ENCODE results near the gene CCR5AS.

Gene CCR5AS

GRCh38 chr3:46321461-46322104 is 85.3 kb downstream of the CCR5AS start:
- in situ Hi-C loops (cut with MboI; ENCODE audit: low sequenced_read_pairs): no loop called here

DNA sequence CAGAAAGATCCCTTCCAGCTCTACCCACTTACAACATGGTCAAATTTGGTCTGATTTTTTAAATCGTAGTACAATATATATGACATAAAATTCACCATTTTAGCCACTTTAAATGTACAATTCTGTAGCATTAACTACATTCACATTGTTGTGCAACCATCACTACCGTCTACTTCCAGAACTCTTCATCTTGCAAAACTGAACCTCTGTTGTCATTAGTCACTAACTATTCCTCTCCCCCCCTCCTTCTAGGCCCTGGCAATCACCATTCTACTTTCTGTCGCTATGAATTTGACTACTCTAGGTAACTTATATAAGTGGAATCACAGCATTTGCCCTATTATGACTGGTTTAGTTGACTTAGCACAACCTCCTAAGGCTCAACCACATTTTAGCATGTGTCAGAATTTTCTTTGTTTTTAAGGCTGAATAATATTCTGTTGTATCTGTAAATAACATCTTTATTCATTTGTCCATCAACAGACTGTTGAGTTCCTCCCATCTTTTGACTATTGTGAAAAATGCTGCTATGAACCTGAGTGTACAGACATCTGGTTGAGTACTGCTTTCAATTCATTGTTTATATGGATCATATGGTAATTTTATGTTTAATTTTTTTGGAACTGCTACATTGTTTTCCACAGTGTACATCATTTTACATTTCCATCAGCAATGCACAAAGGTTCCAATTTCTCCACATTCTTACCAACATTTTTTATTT is 88.5 kb downstream of the CCR5AS start:
- in situ Hi-C loops (cut with MboI; ENCODE audit: low sequenced_read_pairs): no loop called here

DNA sequence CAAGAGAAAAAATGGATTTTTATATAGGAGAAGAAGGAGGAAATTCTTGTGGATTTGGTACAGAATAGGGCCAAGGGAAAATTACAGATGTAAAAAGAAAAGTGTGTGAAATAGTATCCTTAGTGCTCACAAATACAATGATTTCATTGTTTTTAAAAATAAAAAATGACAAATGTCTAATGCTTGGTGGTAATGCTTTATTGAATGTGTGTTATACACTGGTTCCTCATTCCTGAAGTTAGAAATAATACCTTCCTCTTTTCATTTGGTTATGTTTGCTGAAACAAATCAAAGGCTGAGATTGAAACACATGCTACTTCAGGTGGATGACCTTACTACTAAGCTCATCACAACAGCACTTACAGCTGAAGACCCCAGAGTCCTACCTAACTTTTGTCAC is 90.7 kb downstream of the CCR5AS start:
- in situ Hi-C loops (cut with MboI; ENCODE audit: low sequenced_read_pairs): no loop called here

DNA sequence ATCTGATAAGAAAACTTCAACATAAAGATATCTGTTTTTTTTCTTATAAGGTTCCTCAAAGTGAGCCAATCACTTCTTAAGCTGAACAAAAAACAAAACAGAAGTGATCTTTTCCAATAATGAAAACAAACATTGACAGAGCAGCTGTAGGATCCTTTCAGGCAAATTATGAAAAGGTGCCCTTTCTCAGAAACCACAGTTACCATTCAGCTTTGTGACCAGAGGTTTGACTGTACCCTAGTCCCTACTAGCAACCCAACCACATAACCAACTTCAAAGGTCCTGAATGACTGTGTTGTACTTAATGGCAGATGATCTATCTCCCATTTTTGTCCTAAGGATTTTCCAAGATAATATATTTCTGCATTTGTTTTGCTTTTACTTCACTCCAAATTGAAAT is 92.3 kb downstream of the CCR5AS start:
- in situ Hi-C loops (cut with MboI; ENCODE audit: low sequenced_read_pairs): no loop called here

All from hTERT RPE-1 (cell line).